ENCODE measurements around the gene ARSG. TPM values are rescaled to one million over a fixed set of nuclear protein-coding genes. Genes with fewer than 3 reads are reported as not detected.

ARSG gene
- total RNA-seq, 1 donor from 2014 or later = 19.4 TPM

GRCh38 chr17:68451670-68452354 is 160.5 kb downstream of the ARSG start:
- DNase-seq (ENCODE audit: low spot score) = no peak

GRCh38 chr17:68452724-68453290 is 161.5 kb downstream of the ARSG start:
- DNase-seq (ENCODE audit: low spot score) = no peak

GRCh38 chr17:68453991-68454665 is 162.8 kb downstream of the ARSG start:
- no peak for DNase-seq (ENCODE audit: low spot score)

DNA sequence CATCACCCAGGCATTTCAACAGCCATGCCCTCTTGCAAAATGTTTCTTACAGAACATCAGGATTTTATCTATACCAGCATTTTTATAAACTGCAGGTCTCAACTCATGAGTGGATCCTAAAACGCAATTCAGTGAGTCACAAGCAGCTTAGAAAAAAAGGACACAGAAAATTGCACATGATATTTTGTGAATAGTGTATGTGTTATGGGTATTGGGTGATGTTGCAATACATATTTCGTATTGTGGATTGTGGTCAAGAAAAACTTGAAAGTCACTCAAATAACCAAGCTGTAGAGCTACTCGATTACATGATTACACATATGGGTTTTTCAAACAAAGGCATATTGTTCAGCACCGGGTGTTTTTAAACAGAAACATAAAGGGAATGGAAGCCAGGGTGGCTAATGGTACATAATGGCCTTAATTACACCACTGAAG is 164.6 kb downstream of the ARSG start:
- no peak for DNase-seq (ENCODE audit: low spot score)

- peak; percentile 74 for DNase-seq (ENCODE audit: low spot score)
Measured at GRCh38 chr17:68456339-68457167, 165.3 kb downstream of the ARSG start.

- peak; percentile 70 for DNase-seq (ENCODE audit: low spot score)
Measured at GRCh38 chr17:68457168-68457538, 165.9 kb downstream of the ARSG start, which contains the start of gene WIPI1. Gene WIPI1, minus strand, starts transcription at chr17:68457496. Its CDS starts 75 bp downstream, at chr17:68457421.

DNA sequence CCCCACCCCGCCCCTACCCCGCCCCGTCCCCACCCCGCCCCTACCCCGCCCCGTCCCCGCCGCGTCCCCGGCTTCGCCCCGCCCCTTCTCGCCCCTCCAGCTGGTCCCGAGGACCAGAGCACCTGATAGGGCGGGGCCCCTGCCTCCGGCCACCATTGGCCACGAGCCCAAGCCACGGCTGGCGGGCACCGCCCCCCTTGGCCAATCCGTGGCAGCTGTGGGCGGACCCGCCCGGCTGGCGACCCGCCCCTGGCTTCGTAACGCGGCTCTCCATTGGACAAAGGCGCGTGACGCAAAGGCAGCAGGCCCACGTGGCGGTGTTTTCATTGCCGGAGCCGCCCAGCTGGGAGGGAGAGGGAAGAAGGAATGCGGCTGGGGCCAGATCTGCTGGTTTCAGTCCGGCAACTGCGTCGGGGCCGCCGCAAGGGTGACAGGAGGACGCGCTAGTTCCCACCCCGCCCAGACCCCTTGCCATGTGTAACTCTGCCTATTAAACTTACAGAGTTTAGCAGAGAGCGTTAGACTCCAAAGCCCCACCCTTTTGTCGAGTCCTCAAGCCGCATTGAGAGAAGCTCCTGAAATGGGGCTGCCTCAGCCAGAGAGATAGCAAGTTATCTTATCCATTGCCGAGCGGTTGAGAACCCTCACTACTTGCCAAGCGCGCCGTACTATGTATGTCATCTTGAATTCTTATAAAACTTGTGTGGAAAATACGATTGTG is 166.4 kb downstream of the ARSG start:
- peak; percentile 98 for DNase-seq (ENCODE audit: low spot score)

DNA sequence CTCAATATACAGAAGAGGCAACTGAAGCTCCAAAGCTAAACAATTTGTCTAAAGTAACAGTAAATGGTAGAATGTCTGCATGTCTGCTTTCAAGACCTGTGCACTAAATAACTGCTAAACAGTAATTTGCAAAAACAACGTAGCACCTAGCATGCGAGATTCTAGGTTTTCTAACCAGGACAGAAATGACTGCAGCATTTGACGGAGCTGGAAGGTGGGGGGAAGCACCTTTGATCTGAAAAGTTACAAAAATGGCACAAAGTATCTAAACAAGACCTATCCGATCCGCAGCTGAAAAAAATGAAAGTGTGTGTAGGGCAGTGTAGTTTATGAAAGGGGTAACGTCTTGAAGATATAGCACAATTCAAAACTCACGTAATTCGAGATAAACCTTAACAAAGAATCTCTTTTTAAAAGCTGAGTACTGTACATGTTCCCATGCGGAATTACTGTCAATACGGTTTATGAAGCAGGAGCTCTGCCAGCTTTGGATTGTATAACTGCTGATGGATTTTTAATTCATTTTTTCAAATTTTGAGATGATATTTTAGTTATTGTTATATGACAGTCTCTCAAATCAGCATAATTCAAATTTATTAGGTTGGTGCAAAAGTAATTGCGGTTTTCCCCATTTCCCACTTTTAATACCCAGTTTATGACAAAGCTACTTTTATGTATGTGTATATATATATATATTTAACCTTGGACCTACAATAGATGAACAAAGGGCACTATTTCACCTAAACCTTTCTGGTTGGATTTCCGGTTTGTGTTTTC is 167.2 kb downstream of the ARSG start:
- no peak for DNase-seq (ENCODE audit: low spot score)

GRCh38 chr17:68459037-68459639 is 167.8 kb downstream of the ARSG start:
- no peak for DNase-seq (ENCODE audit: low spot score)

GRCh38 chr17:68460146-68460545 is 168.9 kb downstream of the ARSG start:
- DNase-seq (ENCODE audit: low spot score) = no peak

DNA sequence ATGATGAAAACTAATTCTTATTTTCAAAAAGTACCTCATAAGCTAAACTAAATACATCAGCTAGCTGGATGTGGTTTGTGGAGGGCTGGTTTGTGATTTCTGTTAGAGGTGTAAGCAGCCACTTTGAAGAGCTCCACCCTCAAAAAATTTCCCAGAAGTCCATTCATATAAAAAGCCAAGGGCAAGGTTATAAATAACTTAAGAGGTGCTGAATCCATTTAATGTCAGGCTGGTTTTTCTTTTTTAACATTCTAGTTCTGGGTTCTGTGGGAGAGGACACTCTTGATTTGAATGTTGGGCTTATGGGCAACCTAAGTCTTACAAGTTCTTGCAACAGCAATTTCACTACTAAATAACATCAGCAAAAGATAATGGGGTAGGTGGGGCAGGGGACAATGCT is 169.4 kb downstream of the ARSG start:
- DNase-seq (ENCODE audit: low spot score) = no peak

GRCh38 chr17:68461122-68461539 is 169.8 kb downstream of the ARSG start:
- DNase-seq (ENCODE audit: low spot score) = no peak

DNA sequence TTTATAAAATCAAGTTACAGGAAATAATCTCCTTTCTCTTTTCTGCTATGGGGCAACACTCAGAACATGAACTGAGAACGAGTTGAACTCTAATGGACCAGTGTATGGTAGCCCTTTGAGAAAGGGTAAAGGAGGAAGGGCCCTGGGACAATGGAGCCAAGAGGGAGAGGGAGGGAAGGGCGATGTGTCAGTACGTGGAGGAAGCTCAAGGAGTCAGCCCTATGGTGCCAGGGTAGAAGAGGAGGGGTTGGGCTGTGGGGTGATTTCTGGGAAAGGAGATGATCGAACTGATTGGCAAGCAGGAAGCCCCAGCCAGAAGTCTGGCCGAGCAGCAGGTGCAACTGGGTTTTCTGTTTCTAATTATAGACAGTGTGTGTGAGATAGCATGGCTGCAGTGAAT is 170.3 kb downstream of the ARSG start:
- no peak for DNase-seq (ENCODE audit: low spot score)

DNA sequence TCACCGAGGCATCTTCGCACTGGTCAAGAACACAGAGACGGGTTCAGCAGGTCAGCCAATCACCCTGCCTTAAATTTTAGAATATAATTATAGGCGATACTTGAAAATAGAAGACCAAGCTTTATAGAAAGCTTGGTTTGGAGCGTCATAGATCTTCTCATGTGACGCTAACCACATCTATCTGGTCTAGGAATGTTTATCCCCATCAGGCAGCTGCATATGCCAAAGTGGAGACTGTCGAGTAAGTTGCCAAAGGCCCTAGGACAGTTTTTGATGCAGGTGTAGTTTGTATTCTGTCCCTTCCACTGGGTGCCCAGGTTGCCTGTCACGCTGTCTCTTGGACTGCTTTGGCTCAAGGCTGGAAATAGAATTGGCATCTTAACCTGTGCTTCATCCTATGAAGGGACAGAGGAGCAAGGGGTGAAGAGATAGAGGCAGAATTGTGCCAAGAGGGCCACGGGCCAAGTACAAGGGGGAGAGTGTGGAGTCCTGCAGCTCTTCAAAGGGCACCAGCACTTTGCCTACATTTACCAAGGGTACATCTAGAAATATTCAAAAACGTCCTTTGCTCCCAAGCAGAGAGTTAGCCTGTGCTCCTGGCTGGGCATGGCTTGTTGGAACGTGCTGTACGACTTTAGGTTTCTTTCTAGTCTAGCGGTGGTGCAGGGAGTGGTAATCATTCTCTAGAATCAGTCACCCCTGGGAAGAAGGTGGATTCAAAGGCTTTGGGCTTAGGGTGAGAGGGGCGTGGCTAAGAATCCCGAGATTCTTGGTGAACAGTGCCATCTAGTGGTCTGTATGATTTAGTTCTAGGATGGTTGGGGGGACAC is 171.3 kb downstream of the ARSG start:
- peak; percentile 80 for DNase-seq (ENCODE audit: low spot score)

GRCh38 chr17:68463211-68464019 is 172.1 kb downstream of the ARSG start:
- DNase-seq (ENCODE audit: low spot score) = no peak

- no peak for DNase-seq (ENCODE audit: low spot score)
Measured at GRCh38 chr17:68468334-68468733, 177.0 kb downstream of the ARSG start.

GRCh38 chr17:68468788-68469187 is 177.5 kb downstream of the ARSG start:
- DNase-seq (ENCODE audit: low spot score) = no peak

Measured in ureter (tissue), 1 donor.